ENCODE measurements around the gene GGACT.
"Not testable (repeated sequence)": the region's sequence is repeated elsewhere in the genome, so short reads cannot be mapped to it uniquely, and the experiment has no call there.

Gene GGACT

DNA sequence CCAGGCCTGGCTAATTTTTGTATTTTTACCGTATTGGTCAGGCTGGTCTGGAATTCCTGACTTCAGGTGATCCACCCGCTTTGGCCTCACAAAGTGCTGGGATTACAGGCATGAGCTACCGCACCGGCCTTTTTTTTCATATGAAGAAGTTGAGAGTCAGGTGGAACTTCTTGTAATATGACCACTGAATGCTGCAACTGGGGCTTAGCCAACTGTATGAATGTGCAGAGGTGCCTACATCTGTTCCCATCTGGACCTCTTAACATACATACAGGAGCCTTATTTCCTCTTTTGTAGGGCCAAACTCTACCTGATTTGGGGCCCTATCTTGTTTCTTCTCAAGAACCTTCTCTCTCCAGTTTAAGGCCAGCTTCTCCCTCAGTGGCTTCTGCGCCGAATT, 11.9 kb upstream of the GGACT start:
- DNase-seq: no peak

- no peak for DNase-seq
These were observed 8.7 kb upstream of the GGACT start for GRCh38 chr13:100597253-100597652.

GRCh38 chr13:100596516-100596915, 7.9 kb upstream of the GGACT start:
- no peak for DNase-seq

DNA sequence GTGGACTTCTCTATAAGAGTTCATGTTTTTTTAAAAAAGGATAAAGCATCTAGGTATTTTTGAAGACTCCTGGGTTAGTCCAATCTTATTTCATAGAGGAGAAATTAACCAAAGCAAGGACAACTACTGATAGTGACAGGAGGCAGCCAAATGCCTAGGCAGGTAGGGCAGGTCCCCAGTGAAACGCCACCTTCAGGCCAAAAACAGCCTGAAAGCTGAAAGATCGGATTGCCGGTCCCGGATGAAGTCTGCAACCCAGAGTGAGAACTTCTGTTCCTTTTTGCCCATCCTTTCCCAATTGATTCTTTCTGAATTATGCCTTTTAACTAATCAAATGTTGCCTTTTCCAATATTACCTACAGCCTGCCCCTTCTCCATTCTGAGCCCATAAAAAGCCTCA, 6.1 kb upstream of the GGACT start:
- no peak for DNase-seq

DNA sequence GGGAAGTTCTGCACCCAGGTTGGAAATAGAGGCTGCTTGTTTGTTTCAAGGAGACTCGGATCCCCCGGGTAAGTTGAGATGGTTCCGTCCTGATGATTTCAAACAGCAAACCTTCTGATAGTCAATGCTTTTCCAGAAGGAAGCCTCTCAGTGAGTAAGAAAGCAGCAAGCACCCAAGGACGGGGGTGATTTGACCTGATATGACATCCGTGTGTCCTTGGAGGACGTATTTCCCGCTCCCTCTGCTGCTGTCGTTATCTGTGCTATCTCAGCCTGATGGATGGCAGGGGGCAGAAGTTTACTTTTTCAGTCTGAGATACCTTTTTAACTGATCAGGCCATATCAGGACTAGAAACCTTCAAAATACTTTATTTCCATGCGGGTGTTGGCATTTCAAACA, 5.7 kb upstream of the GGACT start:
- DNase-seq: no peak

DNA sequence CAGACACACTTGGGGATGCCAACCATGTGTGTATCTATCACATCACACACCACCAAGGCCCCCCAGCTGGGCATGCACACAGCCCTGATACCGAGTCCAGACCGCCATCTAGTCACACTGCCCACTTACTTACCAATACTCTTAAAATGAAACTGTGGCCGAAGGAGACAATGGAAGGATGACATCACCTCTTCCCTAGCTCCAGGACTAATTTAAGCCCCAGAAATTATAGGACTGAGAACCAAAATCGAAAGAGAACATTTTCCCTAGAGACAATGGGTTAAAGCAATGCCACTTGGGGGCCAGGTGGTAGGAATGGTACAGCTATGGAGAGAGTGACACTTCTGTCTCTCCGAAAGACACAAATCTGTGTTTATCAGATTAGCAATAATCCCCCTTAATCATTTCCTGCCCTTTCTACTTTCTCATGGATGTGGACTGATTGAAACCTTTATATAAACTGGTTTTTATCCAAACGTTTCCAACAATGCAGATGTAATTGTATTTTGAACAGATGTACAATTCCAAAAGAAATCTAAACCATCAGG, 663 bp upstream of the GGACT start:
- no peak for DNase-seq

GRCh38 chr13:100584896-100585295, 3.7 kb downstream of the GGACT start:
- DNase-seq: no peak

GRCh38 chr13:100581504-100581903, 7.1 kb downstream of the GGACT start:
- no peak for DNase-seq

- no peak for DNase-seq
These were observed 7.6 kb downstream of the GGACT start for GRCh38 chr13:100581030-100581429.

GRCh38 chr13:100580045-100580444, 8.5 kb downstream of the GGACT start:
- no peak for DNase-seq

- DNase-seq: not testable (repeated sequence)
These were observed 11.3 kb downstream of the GGACT start for GRCh38 chr13:100577239-100577638.

GRCh38 chr13:100573121-100573520, 15.5 kb downstream of the GGACT start:
- DNase-seq: peak; percentile 49

DNA sequence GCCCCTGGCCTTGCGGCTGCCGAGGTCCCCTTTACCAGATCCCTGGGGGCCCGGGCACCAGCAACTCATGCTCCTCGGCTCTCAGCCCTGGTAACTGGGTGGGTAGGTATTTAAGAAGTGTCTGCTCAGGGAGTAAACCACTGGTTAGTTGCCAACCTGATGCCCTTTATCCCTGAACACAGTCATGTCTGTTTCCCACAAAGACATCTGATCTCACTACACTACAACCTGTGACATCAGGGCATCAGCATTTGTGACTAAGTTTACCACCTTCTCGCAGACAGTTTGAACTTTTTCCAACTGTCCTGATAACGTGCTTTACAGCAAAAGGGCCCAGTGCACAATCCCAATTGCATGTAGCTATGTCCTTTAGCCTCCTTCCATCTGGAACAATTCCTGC, 22.0 kb downstream of the GGACT start:
- DNase-seq: no peak

DNA sequence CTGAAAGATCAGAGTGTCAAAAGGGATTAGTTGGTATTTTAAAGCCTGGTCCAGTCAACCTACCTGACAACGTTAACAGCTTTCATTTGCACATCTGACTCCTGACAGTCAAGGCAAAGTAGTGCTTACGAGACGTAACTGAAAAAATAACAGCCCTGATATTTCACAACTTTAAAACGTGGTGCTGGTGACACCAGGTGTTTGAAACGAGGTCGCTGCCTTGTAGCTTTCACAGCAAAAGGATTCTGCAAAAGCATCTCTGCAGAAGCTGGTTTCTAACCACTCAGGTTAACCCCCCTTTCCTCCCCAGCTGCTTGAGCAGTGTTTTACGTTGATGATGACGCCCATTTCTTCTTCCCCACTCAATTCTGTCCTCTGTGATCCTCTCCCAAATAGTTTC, 23.3 kb downstream of the GGACT start:
- no peak for DNase-seq

- no peak for DNase-seq
These were observed 24.0 kb downstream of the GGACT start for GRCh38 chr13:100564444-100565223.

DNA sequence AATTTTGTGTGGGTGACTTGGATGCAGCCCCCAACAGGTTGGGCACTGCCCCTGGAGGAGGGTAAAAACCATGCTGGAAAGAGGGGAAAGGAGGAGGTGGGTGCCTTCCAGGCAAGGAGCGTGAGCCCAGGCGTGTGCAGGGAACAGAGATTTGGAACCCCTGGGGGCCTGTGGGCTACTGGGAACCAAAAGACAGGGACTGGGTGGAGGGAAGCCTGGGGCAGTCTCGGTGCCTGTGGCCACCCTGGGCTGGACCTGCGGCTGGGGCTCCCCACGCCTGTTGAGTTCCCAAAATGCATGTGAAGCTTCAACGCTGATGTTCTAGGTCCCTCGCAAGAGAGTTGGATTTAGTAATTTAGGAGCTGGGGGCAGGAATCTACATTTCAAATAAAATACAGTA, 24.8 kb downstream of the GGACT start:
- no peak for DNase-seq

DNA sequence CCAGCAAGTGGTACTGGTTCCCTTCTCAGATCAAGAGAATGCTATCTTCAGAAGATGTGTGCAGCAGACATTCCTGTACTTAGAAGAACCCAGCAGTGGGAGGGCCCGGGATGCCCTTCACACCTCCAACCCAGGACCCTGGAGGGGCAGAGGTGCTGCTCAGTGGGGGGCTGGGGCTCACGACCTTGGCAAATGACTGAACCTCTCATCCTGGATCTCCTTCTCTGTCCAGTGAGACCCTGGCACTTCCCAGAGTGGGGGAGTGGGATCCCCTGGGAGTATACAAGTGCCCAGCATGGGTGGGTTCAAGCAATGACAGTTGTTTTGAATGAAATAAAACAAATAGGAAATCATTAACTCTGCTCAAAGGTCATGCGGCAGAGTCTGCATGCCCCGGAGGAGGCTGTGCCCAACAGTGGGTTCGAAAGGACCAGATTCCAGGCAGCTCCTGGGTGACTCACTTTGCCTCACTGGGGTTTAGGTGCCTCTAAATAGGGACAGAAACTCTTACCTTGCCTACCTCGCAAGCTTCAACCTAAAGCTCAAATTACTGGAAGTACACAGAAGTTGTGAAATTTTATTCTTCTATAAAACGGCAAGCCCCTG, 26.9 kb downstream of the GGACT start:
- DNase-seq: no peak

DNA sequence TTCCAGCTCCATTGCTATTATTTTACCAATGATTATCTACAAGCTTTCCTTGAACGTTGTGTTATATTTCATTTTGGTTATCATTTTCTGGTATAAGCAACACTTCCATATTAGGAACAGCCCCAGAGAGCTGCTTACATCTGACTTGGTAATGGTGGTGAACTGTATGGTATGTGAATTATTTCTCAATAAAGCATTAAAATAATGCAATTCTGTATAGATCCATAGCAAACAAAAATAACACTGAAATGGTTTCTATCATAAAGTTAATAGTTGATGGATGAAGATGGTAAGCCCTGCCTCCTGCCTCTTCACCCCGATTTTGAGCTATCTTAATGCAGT, 27.5 kb downstream of the GGACT start:
- DNase-seq: no peak

- no peak for DNase-seq
These were observed 28.0 kb downstream of the GGACT start for GRCh38 chr13:100560498-100561157.

GRCh38 chr13:100559886-100560285, 28.7 kb downstream of the GGACT start:
- no peak for DNase-seq

DNA sequence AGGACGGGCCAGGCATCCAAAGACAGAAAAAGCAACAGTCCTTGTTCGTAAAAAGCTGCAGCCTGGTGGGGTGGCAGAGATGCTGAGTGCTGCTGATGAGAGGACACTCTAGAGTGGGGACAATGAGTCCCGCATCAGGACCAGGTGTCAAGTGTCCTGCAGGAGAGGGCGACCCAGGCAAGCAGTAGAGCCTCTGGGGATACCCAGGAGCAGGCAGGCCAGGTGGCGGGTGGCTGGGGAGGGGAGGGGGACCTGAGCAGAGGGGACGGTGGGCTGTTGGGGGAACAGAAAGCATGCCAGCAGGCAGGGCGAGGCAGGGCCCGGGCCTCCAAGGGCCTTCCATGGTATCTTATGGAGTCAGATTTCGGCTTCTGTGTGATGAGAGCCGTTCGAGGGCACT, 35.8 kb downstream of the GGACT start:
- DNase-seq: no peak

DNA sequence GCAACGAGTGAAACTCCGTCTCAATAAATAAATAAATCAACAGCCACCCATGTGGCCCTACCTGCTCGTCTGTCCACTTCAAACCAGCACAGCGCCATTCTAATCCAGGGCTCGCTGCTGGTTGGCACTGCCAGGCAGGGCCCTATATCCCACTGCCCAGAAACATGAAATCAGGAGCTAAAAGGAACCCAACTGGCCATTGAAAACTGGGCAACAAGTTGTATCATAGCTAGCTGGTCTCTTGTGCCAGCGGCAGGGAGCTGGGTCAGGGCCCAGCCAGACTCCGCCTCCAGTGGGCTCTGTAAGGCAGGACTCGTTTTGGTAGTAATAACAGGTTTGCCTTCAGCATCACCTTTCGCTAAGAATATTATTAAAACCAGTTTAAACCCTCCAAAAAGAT, 39.3 kb downstream of the GGACT start:
- DNase-seq: no peak

DNA sequence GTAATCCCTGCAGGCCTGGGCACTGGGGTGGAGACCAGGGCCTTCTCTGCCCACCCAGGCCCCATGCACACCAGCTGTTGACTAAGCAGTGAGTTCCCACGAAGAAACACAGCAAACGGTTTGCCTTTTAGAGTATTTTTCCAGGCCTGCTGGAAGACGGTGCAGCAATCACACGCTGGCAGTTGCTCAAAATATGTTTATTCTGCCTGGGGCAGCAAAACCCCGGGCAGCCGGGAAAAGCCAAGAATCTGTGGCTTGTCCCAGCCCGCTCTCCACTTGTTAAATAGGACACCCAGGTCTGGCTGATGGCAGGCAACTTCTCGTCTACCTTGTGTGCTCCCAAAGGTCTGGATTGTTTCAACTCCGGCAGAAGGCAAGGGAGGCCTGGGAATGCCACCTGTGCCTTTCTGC, 40.8 kb downstream of the GGACT start:
- no peak for DNase-seq
